GM23248 (cell line): ENCODE results near the gene CCDC78. TPM values are rescaled to one million over a fixed set of nuclear protein-coding genes. Genes with fewer than 3 reads are reported as not detected.

Experiments
- DNase-seq: peaks from one replicate; pipeline ENCODE4 v3.0.0-alpha.2; 2015
- H2AFZ ChIP-seq: fragments of 200-600 bp; sonication (generic); 2 replicates; pipeline ENCODE4 v1.6.1; 2016; ENCODE audit warnings: antibody characterized with exemption
- H3F3A ChIP-seq: fragments of 200-600 bp; sonication (generic); 2 replicates; pipeline ENCODE4 v1.6.1; 2016; ENCODE audit warnings: mild to moderate bottlenecking, antibody characterized with exemption, mixed run types; ENCODE audit not compliant: insufficient read depth
- H3K27ac ChIP-seq: fragments of 200-600 bp; sonication (generic); 2 replicates; pipeline ENCODE4 v1.5.1; 2016; ENCODE audit warnings: mild to moderate bottlenecking
- H3K27me3 ChIP-seq: fragments of 200-600 bp; sonication (generic); replicated peaks from 2 replicates; pipeline ENCODE4 v1.6.1; 2016; ENCODE audit warnings: mild to moderate bottlenecking; ENCODE audit not compliant: insufficient read depth
- H3K36me3 ChIP-seq: fragments of 200-600 bp; sonication (generic); 2 replicates; pipeline ENCODE4 v1.6.1; 2016; ENCODE audit warnings: low read depth, mild to moderate bottlenecking
- H3K4me1 ChIP-seq: fragments of 200-600 bp; sonication (generic); 2 replicates; pipeline ENCODE4 v1.6.1; 2016; ENCODE audit warnings: mild to moderate bottlenecking; ENCODE audit not compliant: insufficient read depth
- H3K4me2 ChIP-seq: fragments of 200-600 bp; sonication (generic); one replicate; pipeline ENCODE4 v1.6.1; 2016; ENCODE audit warnings: mild to moderate bottlenecking; ENCODE audit not compliant: unreplicated experiment
- H3K4me3 ChIP-seq: fragments of 200-600 bp; sonication (generic); 2 replicates; pipeline ENCODE4 v1.5.1; 2016; ENCODE audit warnings: mild to moderate bottlenecking
- H3K79me2 ChIP-seq: fragments of 200-600 bp; sonication (generic); 2 replicates; pipeline ENCODE4 v1.6.1; 2016; ENCODE audit warnings: mild to moderate bottlenecking; ENCODE audit not compliant: insufficient read depth
- H3K9ac ChIP-seq: fragments of 200-600 bp; sonication (generic); 2 replicates; pipeline ENCODE4 v1.6.1; 2016; ENCODE audit warnings: mild to moderate bottlenecking
- H3K9me2 ChIP-seq: fragments of 200-600 bp; sonication (generic); 2 replicates; pipeline ENCODE4 v1.6.1; 2016; ENCODE audit warnings: mixed run types, mild to moderate bottlenecking, moderate library complexity; ENCODE audit not compliant: insufficient read depth
- H3K9me3 ChIP-seq: fragments of 200-600 bp; sonication (generic); one replicate; pipeline ENCODE4 v1.6.1; 2017; ENCODE audit warnings: low read depth
- H4K20me1 ChIP-seq: fragments of 200-600 bp; sonication (generic); 2 replicates; pipeline ENCODE4 v1.6.0; 2016; ENCODE audit not compliant: insufficient read depth
- EZH2 ChIP-seq: fragments of 200-600 bp; sonication (generic); IDR thresholded peaks from 2 replicates; pipeline ENCODE4 v1.6.1; 2018; ENCODE audit warnings: antibody characterized with exemption, mild to moderate bottlenecking; ENCODE audit not compliant: insufficient read depth, poor library complexity, severe bottlenecking
- EZH2phosphoT487 ChIP-seq: fragments of 200-600 bp; sonication (generic); IDR thresholded peaks from 2 replicates; pipeline ENCODE4 v1.6.1; 2018; ENCODE audit warnings: antibody characterized with exemption, moderate library complexity, mild to moderate bottlenecking, low read depth; ENCODE audit not compliant: insufficient read depth
- WGBS, 2 experiments: methylation state at CpG; one replicate each; pipeline ENCODE4 v1.1.6; 2015 to 2017; ENCODE audit warnings: low lambda C conversion rate in 2 of 2, low coverage in 1 of 2; ENCODE audit errors: missing lambda C conversion rate in 2 of 2; 5-methylcytosine and 5-hydroxymethylcytosine counted together
- in situ Hi-C: fragments of 300-500 bp; cut with MboI; formaldehyde crosslinking; loops from 2 replicates; pipeline ENCODE4 v1.15.0; 2020
- polyA plus RNA-seq: library from polyadenylated mRNA; unstranded; fragments of >200 nt; fragmentation: Nextera tagmentation; extraction: Ambion mirVana; gene quantifications from 2 replicates; pipeline ENCODE4 v1.2.1, GENCODE V29; 2016
- total RNA-seq: library from RNA; depleted of rRNA; stranded (reverse); fragments of >200 nt; shearing (Covaris generic); gene quantifications from 2 replicates; pipeline ENCODE4 v1.2.3, GENCODE V29; 2014

The CCDC78 gene
- total and polyA plus RNA-seq, 2 experiments from 2014 or later: 0.78 to 9.5 TPM

- Histone ChIP-seq H3K4me3 (no peak overlapping the region), H3K4me1 (peaks cover 11% of the 10 kb centered on the region; the same call in 1 of the 2 replicates), H4K20me1 (no peaks in the 10 kb centered on the region), H3K79me2 (no peaks in the 10 kb centered on the region), H3K36me3 (no peaks in the 10 kb centered on the region), H3K9me2 (no peaks in the 10 kb centered on the region), H3F3A (peaks cover 10% of the 10 kb centered on the region), H3K9ac (no peak overlapping the region), H3K27me3 (peaks cover 24% of the 10 kb centered on the region), H3K9me3 (no peaks in the 10 kb centered on the region), H3K27ac (no peak overlapping the region), H3K4me2 (no peak overlapping the region), H2AFZ (no peak overlapping the region)
- in situ Hi-C loops: no loop called here
- TF ChIP-seq EZH2 (no peak), EZH2phosphoT487 (no peak)
- no peak for DNase-seq
- 53 to 56% methylated on average over 4 of the region's 4 CpGs for WGBS, 2 experiments
Observed at GRCh38 chr16:708959-709358, 17.3 kb downstream of the CCDC78 start.

DNA sequence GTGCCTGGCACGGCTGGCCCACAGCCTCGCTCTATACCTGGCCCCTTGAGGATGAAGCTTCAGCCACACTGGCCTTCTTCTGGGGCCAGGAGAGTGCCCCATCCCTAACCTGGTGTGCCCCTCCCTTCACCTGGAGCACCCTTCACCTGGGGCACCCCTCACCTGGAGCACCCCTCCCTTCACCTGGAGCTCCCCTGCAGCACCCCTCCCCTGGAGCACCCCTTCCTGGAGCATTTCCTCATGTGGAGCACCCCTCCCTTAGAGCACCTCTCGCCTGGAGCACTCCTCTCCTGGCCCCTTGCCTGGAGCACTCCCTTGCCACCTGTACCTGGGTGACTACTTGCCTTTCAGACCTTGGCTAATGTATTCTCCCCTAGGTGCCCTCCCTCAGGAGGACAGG, 18.2 kb downstream of the CCDC78 start:
- Histone ChIP-seq H3F3A (peaks cover 8% of the 10 kb centered on the region), H3K4me2 (no peak overlapping the region), H3K27me3 (peaks cover 29% of the 10 kb centered on the region), H4K20me1 (no peaks in the 10 kb centered on the region), H2AFZ (no peak overlapping the region), H3K79me2 (no peaks in the 10 kb centered on the region), H3K36me3 (no peaks in the 10 kb centered on the region), H3K9ac (no peak overlapping the region), H3K9me3 (no peaks in the 10 kb centered on the region), H3K27ac (no peak overlapping the region), H3K9me2 (no peaks in the 10 kb centered on the region), H3K4me3 (no peak overlapping the region), H3K4me1 (peaks cover 11% of the 10 kb centered on the region; the same call in 1 of the 2 replicates)
- in situ Hi-C loops: no loop called here
- no peak for TF ChIP-seq EZH2phosphoT487
- TF ChIP-seq EZH2: no peak
- 54 to 64% methylated on average over 3 of the region's 3 CpGs for WGBS, 2 experiments
- no peak for DNase-seq

DNA sequence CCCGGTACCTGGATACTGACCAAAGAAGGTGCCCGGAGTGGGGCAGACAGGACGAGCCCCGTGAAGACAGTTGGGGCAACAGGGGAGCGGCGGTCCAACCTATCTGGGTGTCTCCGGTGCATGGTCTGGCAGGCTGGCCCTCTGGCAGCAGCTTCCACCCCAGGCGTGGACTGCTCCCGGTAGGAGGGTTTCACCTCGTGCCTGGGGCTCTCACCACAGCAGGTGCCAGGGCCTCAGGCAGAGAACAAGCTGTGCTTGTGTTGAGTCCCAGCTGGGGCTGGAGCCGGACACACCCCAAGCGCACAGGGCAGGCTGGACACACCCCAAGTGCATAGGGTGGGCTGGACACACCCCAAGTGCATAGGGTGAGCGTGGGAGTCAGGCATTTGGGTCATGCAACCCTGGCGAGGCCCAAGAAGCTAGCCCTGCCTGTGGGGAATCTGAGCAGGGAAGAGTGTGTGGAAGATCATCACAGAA, 19.1 kb downstream of the CCDC78 start:
- no peak overlapping the region for H2AFZ ChIP-seq
- peaks cover 5% of the 10 kb centered on the region; the same call in 1 of the 2 replicates for H3K4me1 ChIP-seq
- no peak overlapping the region for H3K4me3 ChIP-seq
- no peak overlapping the region for H3K9ac ChIP-seq
- H3K27me3 ChIP-seq: peaks cover 38% of the 10 kb centered on the region
- H3K27ac ChIP-seq: no peak overlapping the region
- H3K9me3 ChIP-seq: no peaks in the 10 kb centered on the region
- no peak for DNase-seq
- no peak overlapping the region for H3K4me2 ChIP-seq
- 32 to 36% methylated on average over 13 of the region's 14 CpGs for WGBS, 2 experiments
- no peaks in the 10 kb centered on the region for H3F3A ChIP-seq
- H3K9me2 ChIP-seq: no peaks in the 10 kb centered on the region
- in situ Hi-C loops: no loop called here
- H3K36me3 ChIP-seq: no peaks in the 10 kb centered on the region
- no peaks in the 10 kb centered on the region for H3K79me2 ChIP-seq
- H4K20me1 ChIP-seq: no peaks in the 10 kb centered on the region
- no peak for TF ChIP-seq EZH2phosphoT487
- TF ChIP-seq EZH2: no peak

GRCh38 chr16:706189-707061, 19.8 kb downstream of the CCDC78 start:
- H3K27ac ChIP-seq: no peak overlapping the region
- no peak for DNase-seq
- H3K9me3 ChIP-seq: no peaks in the 10 kb centered on the region
- no peak overlapping the region for H2AFZ ChIP-seq
- H3F3A ChIP-seq: no peaks in the 10 kb centered on the region
- in situ Hi-C loops: no loop called here
- H3K36me3 ChIP-seq: no peaks in the 10 kb centered on the region
- no peaks in the 10 kb centered on the region for H3K79me2 ChIP-seq
- peaks cover 45% of the 10 kb centered on the region for H3K27me3 ChIP-seq
- 5 to 6% methylated on average over 29 to 47 of the region's 49 CpGs for WGBS, 2 experiments
- H4K20me1 ChIP-seq: no peaks in the 10 kb centered on the region
- no peak overlapping the region for H3K4me2 ChIP-seq
- TF ChIP-seq EZH2 (peak; percentile 79), EZH2phosphoT487 (no peak)
- no peak overlapping the region for H3K4me3 ChIP-seq
- H3K9me2 ChIP-seq: no peaks in the 10 kb centered on the region
- no peak overlapping the region for H3K9ac ChIP-seq
- peaks cover 5% of the 10 kb centered on the region; the same call in 1 of the 2 replicates for H3K4me1 ChIP-seq
